ENCODE results near the gene ENTR1. TPM values are rescaled to one million over a fixed set of nuclear protein-coding genes. Genes with fewer than 3 reads are reported as not detected.

ENTR1 gene
- total and polyA plus RNA-seq, 10 of the 15 experiments (the other 5 are each of a cell fraction or from before 2014, with no cell fraction given), result 8.2 to 96.4 (median 41.1) TPM

DNA sequence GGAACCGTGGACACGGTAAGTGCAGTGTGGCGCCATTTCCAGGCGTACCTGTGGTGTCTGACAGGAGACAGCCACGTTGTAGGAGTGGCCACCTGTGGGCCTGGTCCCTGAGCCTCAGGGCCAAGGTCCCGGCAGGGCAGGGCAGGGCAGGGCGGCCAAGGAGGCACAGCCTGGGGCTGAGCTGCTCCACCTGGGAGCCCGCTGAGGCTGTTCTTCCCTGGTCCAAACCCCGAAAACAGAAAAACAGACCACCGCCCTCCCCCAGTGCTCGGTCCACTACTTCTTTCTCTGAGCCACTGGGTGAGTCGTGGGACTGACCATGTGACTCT, 8.6 kb upstream of the ENTR1 start:
- TF ChIP-seq NRF1 (conservative IDR thresholded peaks at IDR 0.05; ENCODE audit: low read depth, low read length) (no peak), STAT3 (IDR thresholded peaks at IDR 0.05; ENCODE audit: low read depth, low read length) (no peak), SREBF1 (IDR thresholded peaks at IDR 0.05; ENCODE audit: low read length) (no peak), BACH1 (IDR thresholded peaks at IDR 0.05; ENCODE audit: borderline replicate concordance) (no peak), SIX5 (IDR thresholded peaks at IDR 0.05; ENCODE audit: low read depth, low read length, severe bottlenecking) (no peak), IKZF1 (conservative IDR thresholded peaks at IDR 0.05) (no peak), RB1 (IDR thresholded peaks at IDR 0.05; ENCODE audit: borderline replicate concordance) (no peak)
- TF ChIP-seq, protein P1, sequence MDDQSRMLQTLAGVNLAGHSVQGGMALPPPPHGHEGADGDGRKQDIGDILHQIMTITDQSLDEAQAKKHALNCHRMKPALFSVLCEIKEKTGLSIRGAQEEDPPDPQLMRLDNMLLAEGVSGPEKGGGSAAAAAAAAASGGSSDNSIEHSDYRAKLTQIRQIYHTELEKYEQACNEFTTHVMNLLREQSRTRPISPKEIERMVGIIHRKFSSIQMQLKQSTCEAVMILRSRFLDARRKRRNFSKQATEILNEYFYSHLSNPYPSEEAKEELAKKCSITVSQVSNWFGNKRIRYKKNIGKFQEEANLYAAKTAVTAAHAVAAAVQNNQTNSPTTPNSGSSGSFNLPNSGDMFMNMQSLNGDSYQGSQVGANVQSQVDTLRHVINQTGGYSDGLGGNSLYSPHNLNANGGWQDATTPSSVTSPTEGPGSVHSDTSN (IDR thresholded peaks at IDR 0.05; ENCODE audit: insufficient replicate concordance, low read depth, low read length), result no peak
- TF ChIP-seq, protein P2, sequence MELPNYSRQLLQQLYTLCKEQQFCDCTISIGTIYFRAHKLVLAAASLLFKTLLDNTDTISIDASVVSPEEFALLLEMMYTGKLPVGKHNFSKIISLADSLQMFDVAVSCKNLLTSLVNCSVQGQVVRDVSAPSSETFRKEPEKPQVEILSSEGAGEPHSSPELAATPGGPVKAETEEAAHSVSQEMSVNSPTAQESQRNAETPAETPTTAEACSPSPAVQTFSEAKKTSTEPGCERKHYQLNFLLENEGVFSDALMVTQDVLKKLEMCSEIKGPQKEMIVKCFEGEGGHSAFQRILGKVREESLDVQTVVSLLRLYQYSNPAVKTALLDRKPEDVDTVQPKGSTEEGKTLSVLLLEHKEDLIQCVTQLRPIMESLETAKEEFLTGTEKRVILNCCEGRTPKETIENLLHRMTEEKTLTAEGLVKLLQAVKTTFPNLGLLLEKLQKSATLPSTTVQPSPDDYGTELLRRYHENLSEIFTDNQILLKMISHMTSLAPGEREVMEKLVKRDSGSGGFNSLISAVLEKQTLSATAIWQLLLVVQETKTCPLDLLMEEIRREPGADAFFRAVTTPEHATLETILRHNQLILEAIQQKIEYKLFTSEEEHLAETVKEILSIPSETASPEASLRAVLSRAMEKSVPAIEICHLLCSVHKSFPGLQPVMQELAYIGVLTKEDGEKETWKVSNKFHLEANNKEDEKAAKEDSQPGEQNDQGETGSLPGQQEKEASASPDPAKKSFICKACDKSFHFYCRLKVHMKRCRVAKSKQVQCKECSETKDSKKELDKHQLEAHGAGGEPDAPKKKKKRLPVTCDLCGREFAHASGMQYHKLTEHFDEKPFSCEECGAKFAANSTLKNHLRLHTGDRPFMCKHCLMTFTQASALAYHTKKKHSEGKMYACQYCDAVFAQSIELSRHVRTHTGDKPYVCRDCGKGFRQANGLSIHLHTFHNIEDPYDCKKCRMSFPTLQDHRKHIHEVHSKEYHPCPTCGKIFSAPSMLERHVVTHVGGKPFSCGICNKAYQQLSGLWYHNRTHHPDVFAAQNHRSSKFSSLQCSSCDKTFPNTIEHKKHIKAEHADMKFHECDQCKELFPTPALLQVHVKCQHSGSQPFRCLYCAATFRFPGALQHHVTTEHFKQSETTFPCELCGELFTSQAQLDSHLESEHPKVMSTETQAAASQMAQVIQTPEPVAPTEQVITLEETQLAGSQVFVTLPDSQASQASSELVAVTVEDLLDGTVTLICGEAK (IDR thresholded peaks at IDR 0.05; ENCODE audit: borderline replicate concordance), result no peak
- Histone ChIP-seq H3K79me2 (ENCODE audit: control insufficient read depth, insufficient read depth, low read length) (no peaks in the 10 kb centered on the region), H3K36me3 (ENCODE audit: control insufficient read depth in 2 of 2, insufficient read depth in 2 of 2, low read length in 1 of 2) (peaks cover 34 to 36% of the 10 kb centered on the region in 2 experiments; a peak in 3 of 4 replicates), H3K4me2 (ENCODE audit: control insufficient read depth, insufficient read depth) (no peak overlapping the region), H3K4me3 (no peak overlapping the region), H4K20me1 (ENCODE audit: control insufficient read depth, insufficient read depth) (no peaks in the 10 kb centered on the region), H3K27ac (ENCODE audit: control insufficient read depth, insufficient read depth) (no peak overlapping the region), H2AFZ (ENCODE audit: control insufficient read depth, low read depth, low read length) (no peak overlapping the region), H3K9ac (ENCODE audit: control insufficient read depth, insufficient read depth, low read length) (no peak overlapping the region), H3K9me3 (replicated peaks; ENCODE audit: control insufficient read depth, insufficient read depth, low read length) (no peaks in the 10 kb centered on the region), H3K27me3 (replicated peaks in 1 of 2; ENCODE audit: control insufficient read depth in 2 of 2, insufficient read depth in 2 of 2, low read length in 1 of 2) (no peaks in the 10 kb centered on the region), H3K4me1 (ENCODE audit: control insufficient read depth, insufficient read depth, low read length) (no peaks in the 10 kb centered on the region)
- SMC1A ChIA-PET (ENCODE audit: uncharacterized antibody, unreplicated experiment), result no interaction called here
- 98% methylated on average over 12 of the region's 12 CpGs for WGBS (ENCODE audit: insufficient coverage, insufficient replicate concordance, low lambda C conversion rate, missing lambda C conversion rate)
- POLR2A ChIA-PET, result no interaction called here
- no TSS peak for BruUV-seq (replicated peaks)
- RAD21 ChIA-PET (ENCODE audit: unreplicated experiment), result no interaction called here
- intact Hi-C loops (cut with micrococcal nuclease; ENCODE audit: unreplicated experiment), result no loop called here
- in situ Hi-C loops (cut with MboI), result no loop called here
- DNase-seq (ENCODE audit: low read depth, low spot score), result no peak
- CTCF ChIA-PET, result interaction anchor here (1.0 kb wide), 1 partner anchor 52 kb away, joined by 3 read pairs; no protein-coding TSS in a partner anchor
- ATAC-seq, result no peak
- FAIRE-seq, result no peak

All from GM12878 (cell line).